GOT3 (cell line): ENCODE data around the gene PTPRN.
A peak's percentile ranks its signal among the peaks of the same experiment; 100 is the strongest.
"Not testable (repeated sequence)": the region's sequence is repeated elsewhere in the genome, so short reads cannot be mapped to it uniquely, and the experiment has no call there.

Source experiments
- DNase-seq: peaks from one replicate; lab custom pipeline; 2025; ENCODE audit warnings: mixed read lengths; lab: John Stamatoyannopoulos, UW

Gene PTPRN

DNA sequence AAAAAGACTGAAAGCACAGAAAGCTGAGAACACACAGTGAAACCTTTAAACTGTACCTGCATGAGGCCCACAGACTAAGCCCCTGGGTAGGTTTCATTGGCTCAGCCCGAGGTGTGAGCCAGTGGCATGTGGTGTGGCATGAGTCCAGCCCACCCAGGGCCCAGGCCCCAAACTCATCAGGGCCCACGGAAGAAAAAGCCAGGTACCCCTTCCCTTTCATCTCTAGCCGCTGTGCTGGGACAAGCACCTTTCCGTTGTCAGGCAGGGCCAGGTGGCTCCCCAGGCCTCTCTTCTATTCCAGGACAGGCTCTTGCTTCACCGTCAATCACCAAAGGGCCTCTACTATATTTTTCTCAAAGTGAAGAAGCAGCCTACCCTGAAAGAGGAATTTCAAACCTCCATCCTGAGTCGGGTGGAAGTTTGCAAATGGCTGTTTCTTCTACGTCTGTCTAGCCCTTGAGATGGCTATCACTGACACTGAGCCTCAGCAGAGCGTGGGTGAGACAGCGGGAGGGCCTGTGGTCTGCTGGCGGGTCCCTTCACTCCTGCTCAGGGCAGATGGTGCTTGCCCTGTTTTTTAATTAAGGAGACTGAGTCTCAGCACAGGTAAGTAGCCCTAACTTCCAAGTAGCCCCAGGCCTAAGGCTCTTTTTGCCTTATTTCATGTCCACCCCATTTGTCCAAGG is 21.5 kb downstream of the PTPRN start:
- no peak for DNase-seq

DNA sequence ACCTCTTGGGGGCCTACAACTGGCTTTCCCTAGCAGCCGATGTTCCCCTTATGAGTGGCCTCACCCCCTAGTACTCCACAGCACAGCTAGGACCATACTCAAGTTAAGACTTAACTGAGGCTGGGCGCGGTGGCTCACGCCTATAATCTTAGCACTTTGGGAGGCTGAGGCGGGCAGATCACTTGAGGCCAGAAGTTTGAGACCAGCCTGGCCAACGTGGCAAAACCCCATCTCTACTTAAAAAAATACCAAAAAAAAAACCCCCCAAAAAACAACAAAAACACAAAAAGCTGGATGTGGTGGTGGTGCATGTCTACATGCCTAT is 22.1 kb downstream of the PTPRN start:
- DNase-seq = not testable (repeated sequence)

DNA sequence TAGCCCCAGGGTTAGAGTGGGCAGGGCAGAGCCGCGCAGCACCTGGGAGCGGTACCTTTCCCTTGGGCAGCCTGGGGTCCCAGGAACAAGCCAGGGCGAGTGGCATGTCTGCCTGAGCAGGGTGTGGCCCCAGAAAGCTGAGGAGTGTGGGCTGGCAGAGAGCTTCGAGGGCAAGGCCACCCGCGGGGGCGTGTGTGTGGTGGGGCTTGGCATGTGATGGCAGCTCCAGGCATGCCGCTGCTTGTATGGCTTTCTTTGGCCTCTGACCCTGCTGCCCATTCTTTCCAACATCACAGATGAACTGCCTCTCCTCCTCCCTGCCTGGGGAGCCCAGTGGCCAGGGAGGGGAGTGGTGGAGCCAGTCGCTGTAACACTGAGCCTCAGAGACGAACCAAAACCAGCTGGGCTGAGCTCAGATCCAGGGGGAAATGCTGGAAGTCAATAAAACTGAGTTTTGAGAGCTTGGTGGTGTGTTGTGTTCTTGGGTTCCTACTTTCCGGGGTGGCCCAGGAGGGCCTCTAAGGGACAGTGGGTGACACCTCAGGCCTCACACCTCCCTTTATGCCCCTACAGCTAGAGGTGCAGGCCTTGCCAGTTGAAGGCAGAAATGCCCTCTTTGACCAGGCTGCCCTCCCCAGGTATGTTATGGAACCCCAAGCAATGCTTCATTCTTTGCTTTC is 22.6 kb downstream of the PTPRN start:
- DNase-seq = peak; percentile 10

DNA sequence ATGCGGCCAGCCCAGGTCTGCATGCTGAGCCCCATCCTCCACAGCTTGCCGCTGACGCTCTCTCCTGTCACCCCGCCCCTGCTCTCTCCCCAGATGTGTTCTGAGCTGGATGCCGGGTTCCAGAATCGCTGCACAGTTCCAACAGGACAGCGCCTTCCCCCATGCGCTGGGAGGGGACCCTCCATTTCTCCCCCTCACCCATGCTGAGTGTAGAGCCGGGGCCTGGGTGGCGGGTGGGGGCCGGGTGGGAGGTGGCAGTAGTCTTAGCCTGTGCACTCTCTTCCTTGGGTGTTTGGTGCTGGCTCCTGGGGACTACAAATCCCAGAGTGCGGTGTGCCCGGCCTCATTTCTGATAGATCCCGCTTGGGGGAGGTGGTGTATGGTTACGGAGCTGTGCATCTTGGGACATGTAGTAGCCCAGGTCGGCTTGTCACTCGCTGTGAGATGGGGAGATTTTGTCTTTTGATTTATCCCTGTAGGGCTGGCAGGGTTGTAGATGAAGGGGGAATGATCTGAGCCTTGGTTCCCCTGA is 23.2 kb downstream of the PTPRN start:
- DNase-seq = no peak

GRCh38 chr2:219285373-219285735 is 23.8 kb downstream of the PTPRN start:
- DNase-seq = no peak

DNA sequence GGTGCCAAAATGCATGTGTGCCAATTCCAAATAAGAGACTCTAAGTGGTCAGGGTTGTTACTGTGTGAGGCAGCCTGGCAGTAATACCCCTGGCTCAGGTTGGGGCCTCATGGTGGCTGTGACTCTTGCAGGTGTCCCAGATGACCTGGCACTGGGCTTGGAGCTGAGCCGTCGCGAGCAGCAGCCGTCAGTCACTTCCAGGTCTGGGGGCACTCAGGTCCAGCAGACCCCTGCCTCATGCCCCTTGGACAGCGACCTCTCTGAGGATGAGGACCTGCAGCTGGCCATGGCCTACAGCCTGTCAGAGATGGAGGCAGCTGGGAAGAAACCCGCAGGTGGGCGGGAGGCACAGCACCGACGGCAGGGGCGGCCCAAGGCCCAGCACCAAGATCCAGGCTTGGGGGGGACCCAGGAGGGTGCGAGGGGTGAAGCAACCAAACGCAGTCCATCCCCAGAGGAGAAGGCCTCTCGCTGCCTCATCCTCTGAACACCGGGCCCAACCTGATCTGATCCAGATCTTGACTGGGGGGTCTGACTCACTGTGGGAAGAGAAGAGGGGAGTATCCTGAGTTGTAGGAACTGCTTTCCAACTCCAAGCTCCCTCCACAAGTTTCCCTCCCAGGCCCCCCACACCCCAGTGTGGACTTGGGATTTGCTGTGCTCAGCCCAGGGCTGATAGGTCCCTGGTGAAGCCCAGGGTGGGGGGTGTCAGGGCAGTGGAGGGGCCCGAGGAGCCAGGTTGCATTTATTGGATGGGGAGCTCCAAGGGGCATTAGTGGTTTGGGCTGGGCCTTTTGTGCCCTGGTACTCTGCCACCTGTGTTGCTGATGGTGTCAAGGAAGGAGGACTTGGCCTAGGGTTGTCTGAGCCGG is 24.5 kb downstream of the PTPRN start:
- DNase-seq = no peak

- no peak for DNase-seq
Observed at GRCh38 chr2:219282943-219283581, 26.1 kb downstream of the PTPRN start.

GRCh38 chr2:219282375-219282774 is 26.8 kb downstream of the PTPRN start:
- no peak for DNase-seq

DNA sequence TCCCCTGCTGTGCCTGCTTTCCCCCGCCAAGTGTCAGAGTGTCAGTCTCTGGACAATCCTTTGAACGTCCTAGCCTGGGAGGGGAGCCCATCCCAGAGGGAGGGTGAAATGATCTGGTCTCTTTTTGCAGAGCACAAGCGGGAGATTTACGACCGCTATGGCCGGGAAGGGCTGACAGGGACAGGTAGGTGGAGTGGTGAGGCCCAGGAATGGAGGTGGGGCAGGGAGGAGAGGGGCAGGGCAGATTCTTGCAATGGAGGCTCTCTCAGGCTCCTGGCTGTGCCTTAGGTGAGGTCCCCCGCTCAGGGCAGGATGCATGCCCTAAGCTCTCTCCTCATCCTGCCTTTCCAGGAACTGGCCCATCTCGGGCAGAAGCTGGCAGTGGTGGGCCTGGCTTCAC is 27.6 kb downstream of the PTPRN start:
- DNase-seq = no peak

DNA sequence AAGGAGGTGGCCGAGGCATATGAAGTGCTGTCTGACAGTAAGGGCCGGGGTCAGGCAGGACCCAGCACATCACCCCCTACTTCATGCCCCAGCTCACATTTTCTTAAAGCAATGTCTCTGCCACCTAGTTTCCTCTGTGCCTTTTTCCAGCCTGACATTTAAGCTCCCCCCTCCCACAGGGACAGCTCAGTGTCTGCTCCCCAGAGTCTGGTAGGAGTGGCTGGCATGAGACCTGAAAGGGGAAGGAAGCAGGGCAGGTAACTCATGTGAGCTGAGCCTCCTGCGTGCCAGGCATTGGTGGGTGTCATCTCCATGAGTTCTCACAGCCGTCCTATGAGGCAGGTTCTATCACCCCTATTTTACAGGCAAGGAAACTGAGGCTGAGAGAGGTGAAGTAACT is 28.6 kb downstream of the PTPRN start:
- DNase-seq = no peak

DNA sequence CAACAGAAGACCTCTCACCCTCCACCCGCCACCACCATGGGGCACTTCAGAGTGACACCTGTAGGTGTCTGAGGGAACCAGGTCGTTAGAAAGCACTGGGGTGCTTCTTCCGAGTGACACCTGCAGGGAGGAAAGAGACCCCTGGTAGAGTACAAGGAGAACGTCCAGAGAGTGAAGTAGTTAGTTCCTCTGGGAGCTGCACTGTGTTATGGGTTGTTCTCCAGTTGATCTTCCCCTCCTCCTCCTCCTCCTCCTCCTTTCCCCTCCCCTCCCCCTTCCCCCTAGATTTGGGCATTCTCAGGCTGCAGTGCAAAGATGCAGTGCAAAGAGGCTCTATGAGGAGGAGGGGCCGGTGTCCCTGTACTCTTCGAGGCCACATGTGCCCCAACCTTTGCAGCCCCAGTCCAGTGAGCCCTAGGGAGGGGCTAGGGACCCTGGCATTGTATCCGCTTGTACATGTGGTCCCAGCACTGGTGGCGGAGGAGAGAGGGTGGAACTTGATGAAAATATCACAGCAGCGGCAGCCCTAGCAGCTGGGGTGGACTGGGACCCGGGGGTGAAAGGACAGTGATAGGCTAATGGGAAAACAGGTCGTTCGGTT is 29.2 kb downstream of the PTPRN start:
- no peak for DNase-seq

- peak; percentile 95 for DNase-seq
Observed at GRCh38 chr2:219279151-219279915, 29.9 kb downstream of the PTPRN start, which contains the start of gene DNAJB2. TSS of gene DNAJB2 (plus strand) at chr2:219279366. CDS start at chr2:219279834, 468 bp downstream.

DNA sequence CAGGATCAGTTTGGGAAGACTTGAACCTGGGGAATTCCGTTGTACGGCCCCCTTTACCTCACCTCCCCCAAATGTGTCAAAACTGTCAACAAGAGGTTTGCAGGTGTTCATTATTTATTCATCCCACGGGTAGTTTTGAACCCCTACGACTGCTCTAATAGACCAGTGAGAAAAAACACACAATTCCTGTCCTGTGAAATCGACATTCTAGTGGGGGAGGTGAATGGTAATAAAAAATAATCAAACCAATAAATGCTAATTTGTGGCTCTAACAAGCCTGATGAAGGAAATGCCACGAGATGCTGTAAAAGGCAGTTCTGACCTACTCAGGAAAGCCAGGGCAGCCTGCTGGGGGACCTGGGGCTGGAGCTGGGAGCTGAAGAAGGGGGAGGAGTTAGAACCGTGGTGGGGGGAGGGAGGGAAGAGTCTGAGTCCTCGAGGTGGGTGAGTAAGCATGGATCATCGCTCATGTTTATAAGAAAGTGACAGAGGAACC is 30.5 kb downstream of the PTPRN start:
- DNase-seq = no peak

- DNase-seq = peak; percentile 50
Observed at GRCh38 chr2:219277703-219278654, 31.2 kb downstream of the PTPRN start.

- DNase-seq = no peak
Observed at GRCh38 chr2:219274361-219274921, 34.8 kb downstream of the PTPRN start.

DNA sequence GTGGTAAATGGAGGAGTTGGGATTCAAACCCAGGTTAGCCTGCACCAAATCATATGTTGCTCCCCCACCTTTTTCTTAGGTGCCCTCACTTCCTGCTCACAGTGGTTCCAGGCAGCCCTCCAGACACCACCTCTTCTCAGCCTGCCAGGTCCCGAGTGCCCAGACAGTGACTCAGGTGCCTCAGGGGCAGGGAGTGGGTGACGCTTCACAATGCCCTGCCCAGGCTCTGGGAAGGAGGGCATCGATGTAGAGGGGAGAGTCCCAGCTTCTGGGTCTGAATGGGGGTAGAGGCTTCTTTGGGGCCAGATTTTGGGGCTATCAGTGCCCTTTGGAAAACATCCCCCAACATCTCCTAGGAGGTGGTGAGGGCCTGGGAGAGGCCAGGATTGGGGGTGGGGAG is 35.3 kb downstream of the PTPRN start:
- no peak for DNase-seq

GRCh38 chr2:219272995-219273394 is 36.2 kb downstream of the PTPRN start:
- DNase-seq = no peak

GRCh38 chr2:219272356-219272755 is 36.8 kb downstream of the PTPRN start:
- no peak for DNase-seq

DNA sequence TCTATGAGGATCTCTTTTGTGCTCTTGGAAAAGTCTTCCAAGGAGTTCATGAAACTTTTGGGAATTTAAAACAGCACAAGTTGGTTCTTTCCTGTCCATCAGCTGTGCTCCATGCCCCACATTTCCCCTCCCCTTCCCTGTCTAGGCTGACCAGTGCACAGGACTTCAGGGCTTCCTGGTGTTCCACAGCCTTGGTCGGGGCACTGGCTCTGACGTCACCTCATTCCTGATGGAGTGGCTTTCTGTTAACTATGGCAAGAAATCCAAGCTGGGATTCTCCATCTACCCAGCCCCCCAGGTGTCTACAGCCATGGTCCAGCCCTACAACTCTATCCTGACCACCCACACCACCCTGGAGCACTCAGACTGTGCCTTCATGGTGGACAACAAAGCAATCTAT is 38.2 kb downstream of the PTPRN start:
- DNase-seq = no peak
